GM19025 (cell line): ENCODE results near the gene IFRD2.

Experiments
- ATAC-seq: cut with Tn5 transposase; IDR thresholded peaks from one replicate; pipeline ENCODE4 v1.9.1; 2021; ENCODE audit warnings: mild to moderate bottlenecking, low read depth, moderate library complexity; ENCODE audit not compliant: unreplicated experiment

The IFRD2 gene

DNA sequence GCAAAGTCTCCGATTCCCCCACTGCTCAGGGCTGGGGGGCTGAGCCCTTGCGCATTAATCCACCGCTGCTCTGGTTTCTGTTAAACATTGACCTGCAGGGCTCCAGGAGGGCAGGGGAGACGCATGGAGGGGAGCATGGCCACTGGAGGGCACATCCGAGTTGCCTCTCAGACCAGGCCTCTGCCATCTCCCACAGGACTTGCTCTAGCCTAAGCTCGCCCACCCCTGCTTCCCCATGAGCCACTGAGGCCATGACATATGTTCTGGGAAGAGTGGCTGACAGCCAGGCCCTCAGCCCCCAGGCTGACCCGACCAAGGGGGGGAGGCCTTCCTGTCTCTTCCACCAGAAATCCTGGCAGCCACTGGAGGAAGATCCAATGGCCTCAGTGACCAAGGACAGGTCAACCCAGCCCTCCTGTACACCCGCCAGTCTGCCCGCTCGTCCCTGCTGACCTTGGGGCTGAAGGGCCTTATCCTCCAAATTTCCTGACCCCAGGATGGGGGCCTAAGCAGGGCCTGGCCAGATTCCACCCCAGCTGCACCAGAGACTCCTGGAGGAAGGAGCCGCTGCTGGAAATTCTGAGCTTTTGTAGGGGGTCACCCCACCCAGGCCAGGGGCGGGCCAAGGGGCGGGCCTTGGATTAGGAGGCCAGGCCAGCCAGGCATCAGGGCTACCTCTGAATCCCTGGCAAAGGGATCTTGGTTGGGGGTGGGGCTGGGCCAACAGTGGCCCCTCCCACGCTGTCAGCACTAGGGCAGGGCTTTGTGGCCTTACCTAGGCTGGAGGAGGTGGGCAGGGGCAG lies 11.0 kb upstream of the IFRD2 start, which contains the start of gene HYAL1:
TSS of gene HYAL1 (minus strand) at position 562 of the 803 bp plus-strand sequence. CDS start 618 bp downstream, outside the sequence.
- ATAC-seq, result no peak

DNA sequence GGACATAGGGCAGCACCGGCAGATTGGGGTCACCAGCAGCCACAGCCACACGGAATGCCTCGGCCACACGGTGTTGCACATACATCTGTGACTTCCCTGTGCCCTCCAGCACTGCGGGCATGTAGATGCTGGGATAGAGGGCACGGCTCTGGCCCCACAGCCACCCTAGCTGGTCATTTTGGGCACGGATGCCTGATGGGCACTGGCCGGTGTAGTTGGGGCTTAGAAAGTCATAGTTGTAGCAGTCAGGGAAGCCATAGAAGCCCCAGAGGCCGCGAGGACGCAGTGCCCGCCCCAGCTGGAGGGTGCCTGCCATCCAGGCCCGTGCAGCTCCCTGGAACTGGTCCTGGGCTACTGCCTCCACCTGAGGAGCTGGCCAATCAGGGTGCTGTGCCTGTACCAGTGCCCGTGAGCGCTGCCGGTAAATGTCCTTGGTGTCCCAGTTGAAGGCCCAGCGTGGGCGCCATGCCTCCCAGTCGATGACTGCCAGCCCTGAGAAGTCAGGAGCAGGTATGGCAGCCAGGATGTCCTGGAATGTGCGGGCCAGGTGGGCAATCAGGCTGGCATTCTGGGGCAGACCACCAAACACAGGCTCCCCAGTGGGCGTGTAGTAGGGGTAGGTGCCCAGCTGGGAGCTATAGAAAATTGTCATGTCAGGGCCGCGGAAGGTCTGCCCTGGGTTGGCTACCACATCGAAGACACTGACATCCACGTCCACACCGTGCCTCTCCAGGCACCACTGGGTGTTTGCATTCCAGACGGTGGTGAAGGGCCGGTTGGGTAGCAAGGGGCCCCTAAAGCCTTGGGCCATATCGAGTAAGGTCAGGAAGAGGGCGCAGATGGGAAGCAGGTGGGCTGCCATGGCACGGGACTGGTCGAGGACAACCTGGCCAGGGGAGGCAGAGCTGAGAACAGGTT lies 10.1 kb upstream of the IFRD2 start:
- ATAC-seq, result no peak

DNA sequence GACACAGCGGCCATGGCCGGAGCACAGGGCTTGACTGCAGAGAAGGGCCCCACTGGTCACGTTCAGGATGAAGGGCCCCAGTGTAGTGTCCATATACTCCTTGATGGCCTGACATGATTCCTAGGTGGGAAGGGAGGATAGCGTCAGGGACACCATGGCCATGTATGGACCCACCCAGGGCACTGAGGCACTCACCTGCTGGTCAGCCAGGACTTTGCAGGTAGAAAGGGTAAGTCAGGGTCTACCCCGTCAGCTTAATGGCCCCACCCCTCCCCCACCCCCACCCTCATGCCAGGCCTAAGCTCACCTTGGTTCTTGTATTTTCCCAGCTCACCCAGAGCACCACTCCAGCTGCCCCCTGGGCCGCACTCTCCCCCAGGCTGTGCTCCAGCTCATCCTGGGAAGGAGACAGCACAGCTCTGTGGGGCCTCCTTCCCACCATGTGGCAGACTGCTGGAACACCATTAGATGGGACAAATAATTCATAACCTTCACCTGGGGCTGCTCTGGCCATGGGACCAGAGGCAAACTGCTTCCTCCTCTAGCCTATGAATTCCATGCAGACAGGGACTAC lies 8.5 kb upstream of the IFRD2 start:
- ATAC-seq, result no peak

DNA sequence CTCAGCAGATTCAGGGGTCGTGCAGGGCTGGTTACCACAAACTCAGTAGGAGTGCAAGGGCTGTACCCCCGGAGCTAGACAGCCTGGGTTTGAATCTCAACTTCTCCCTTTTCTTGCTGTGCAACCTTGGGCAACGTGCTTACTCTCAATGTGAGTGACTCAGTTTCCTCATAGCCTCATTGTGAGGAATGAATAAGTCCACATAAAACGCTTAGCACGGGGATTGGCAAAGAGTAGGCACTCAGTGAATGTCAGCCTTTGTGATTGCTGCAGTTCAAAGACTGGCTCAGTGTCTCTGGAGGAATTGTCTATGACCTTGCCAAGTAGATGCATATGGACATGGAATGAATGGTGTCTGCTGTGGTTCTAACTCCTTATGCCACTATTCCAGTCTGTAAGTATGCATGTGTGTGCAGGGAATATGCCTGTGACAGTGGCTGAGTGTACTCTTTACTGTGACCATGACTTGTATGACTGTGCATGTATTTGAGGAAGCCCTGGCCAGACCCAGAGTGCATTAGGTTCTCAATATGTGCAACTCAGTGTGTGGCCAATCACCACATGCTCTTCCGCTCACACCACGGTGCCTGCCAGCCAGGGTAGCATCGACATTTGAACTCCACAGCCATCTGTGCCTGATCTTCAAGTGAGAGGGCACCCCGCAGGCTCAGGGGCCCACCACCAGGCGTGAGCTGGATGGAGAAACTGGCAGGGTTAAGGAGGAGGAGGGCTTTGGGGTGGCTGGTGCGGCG lies 7.9 kb upstream of the IFRD2 start:
- ATAC-seq, result no peak

DNA sequence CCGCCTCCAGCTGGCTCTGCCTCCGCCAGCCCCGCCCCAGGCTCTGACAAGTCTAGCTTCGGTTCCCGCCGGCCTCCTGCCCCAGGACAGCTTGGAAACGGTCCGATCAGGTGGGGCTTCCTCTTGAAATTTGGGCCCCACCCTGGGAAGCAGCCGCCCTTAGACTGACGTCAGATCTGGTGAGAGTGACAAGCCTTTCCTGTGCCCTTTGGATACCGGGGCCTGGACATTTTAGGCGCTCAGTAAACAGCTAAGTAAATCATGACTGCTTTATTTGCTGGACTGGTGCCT lies 7.4 kb upstream of the IFRD2 start:
- no peak for ATAC-seq

DNA sequence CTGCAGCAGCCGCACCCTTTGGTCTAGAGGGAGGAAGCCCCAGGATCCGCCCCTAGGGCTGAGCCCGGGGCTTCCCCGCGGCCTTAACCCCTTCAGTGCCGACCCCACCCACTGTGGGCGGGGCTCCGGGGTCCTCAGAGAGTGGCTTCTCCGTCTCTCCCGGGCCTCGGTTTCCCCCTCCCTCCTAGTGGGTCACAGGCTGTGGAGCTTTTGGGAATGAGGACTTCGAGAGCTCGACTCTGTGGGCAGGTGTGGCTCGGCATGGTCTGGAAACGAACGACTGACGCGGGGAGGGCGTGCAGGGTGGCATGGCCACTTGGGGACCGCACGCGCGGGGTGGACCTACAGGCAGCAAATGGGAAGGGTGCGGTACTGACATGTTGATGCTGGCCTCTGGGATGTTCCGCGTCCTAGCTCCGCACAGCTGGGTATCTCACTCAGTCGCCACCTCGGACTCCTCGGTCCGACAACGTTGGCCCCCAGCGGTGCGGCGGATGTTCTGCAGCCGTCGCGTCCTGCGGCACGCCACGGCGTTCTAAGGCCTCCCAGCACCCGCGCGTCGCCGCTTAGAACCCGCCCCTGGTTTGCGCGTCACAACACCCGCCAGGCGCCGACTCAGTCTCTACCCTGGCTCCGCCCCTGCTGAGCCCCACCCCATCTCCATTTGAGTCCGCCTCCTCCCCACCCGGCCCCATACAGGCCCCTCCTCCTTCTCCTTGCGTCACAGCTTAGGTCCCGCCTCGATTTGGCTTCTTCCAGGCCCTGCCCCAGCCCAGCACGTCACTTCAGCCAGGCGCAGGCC lies 6.8 kb upstream of the IFRD2 start, which contains the start of the genes HYAL3 and NAA80:
TSS of gene HYAL3 (minus strand) at position 570 of the 802 bp plus-strand sequence. CDS start 3,803 bp downstream, outside the sequence.
TSS of gene NAA80 (minus strand) at position 570 of the 802 bp plus-strand sequence. CDS start 1,942 bp downstream, outside the sequence.
- ATAC-seq, result peak; percentile 89

DNA sequence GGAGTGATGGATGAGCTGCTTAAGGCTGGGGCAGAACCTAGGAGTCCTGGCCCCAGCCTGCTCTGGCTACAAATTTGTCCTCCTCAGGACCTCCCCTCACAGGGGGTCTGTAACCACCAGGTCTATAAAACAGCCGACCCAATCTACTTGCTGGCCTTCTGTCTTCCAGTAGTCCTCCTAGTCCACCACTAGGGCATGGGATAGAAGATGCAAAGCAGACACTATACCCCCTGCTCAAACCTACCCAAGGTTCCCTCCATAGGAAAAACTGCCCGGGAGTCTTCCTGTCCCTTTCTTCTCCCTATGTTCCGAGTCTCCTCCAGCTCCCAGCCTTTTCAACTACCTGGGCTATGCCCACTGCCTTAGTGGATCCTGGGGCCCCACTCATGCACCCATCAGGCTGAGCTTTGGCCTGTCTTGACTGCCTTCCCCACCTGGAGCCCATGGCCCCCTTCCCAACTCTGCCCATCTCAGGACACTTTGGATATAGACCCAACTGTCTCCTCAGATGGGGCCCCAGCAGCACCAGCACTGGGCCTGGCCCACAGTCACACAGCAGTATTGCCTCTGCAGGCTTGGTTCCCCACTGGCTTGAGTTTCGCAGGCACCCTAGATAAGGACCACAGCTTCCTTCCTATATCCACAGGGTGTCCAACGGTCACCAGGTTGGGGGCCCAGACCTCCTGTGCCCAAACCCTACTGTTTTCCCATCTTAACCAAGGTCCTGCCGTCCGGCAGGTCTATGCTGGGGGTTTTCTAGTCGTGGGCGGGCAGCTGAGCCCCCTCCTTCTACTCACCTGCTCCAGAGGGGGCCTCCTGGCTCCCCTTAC lies 5.9 kb upstream of the IFRD2 start:
- no peak for ATAC-seq

DNA sequence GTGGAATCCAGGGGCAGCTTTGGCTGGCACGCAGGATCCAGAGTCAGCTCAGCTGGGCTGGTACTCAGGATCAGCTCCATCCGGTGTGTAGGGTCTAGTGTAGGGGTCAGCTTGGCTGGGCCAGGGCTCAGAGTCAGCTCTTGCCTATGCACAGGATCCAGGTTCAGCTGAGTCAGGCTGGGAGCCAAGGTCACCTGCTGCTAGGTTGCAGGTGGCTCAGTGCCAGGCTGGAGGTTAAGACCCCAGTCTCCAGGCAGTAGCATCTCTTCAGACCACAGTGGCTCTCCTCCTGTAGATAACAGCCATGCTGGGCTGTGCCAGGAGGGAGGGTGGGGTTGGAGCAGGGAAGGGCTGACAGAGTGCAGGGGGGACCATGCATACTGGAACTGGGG lies 5.2 kb upstream of the IFRD2 start:
- ATAC-seq, result no peak

DNA sequence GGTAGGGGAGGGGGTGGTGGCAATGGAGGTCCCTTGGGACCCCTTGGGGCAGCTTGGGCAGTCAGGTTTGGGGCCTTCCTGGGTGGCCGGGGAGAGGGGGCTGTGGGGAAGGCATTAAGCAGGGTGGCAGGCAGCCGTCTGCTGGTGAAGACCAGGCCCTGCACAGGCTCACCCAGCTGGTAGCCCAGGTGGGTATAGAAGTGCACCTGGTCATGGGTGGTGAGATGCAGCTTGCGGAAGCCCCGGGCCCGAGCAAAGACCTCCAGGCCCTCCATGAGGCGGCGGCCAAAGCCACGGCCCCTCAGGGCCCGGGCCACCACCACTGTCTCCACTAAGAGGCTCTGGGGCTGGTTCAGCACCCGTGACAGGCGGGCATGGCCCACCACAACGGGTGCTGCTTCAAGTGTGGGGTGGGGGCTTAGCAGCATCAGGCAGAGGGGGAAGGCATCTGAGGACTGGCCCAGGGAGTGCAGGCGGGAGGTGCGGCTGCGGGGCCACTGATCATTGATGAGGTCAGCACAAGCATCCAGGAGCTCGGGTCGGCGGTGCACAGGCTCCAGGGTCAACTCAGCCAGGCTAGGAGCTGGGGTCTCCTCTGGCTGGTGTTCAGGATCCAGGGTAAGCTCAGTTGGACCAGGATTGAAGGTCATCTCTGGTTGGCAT lies 4.6 kb upstream of the IFRD2 start:
- no peak for ATAC-seq

DNA sequence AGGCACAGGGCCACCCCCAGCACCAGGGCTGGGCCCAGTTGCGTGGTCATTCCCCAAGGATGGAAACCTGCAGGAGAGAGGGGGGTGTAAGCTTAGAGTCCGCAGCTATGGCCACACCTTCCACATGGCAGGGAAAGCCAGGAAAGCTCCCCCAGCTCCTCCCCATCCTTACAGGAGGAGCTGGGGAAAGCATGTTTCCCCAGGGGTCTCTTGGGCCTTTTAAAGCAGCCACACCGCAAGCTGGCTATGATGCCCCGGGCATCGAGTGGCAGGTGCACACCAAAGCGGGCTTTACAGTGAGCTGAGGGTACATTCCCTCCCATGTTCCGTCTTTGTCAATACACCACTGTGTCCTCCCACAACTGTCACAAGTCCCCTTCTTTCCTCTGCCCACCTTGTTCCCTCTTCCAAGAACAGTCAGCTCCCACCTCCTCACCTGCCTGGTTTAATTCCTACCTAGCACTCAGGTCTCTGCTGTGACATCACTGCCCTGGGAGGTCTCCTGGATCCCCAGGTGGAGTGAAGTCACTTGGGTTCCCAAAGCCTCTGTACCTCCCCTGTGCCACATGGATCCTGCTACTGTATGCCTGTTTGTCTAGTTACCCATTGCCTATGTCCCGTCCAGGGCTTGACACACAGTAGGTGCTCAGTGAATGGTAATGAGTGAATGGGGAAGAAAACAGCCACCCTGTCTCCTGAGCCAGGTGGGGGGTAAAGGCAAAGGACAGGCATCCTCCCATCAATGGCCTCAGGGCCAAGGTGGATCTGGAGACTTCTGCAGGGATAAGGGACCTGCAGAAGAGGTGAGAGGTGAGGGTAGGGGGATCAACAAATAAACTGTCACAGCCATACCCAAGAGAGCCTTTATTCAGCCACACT lies 3.6 kb upstream of the IFRD2 start:
- no peak for ATAC-seq

DNA sequence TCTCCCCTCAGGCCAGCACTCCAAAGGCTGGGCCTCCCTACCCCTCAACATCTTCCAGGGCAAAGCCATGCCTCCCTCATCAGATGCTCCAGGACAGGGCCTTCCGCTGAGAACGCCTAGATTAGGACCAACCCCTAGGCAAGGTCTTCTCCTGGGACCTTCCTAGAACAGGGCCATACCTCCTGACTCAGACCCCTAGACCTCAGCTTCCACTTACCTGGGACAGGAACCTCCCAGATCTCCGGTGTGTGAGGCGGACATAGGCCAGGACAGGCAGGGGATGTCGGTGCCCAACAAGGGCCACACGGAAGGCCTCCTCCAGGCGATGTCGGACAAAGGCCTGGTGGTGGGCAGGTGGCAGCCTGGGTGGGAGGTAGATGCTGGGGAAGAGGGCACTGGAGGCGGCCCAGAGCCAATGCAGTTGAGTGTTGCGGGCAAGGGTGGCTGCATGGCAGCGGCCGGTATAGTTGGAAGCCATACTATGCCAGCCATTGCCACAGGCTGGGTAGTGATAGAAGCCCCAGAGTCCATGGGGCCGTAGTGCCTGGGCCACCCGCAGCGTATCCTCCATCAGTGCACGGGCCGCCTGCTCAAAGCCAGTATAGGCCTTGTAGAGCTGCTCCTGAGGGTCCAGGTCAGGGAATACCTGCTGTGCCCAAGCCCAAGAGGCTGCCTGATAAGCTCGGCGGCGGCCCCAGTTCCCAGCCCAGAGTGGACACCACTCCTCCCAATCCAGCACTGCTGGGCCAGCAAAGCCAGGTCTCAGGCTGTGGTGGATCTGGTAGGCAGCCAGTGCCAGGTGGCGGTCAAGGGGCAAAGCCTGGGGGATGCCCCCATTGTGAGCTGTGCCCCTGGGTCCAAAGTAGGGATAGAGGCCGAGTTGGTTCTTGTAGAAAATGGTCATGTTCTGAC lies 2.5 kb upstream of the IFRD2 start:
- no peak for ATAC-seq

DNA sequence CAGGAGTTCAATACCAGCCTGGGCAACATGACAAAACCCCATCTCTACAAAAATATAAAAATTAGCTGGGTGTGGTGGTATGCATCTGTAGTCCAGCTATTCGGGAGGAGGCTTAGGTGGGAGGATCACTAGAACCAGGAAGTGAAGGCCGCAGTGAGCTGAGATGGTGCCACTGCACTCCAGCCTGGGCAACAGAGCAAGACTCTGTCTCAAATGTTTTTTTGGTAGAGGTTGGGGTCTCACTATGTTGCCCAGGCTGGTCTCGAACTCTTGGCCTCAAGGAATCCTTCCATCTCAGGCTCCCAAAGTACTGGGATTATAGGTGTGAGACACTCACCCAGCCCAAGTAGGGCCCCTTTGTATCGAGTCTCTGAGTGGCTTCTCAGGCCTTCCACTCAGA lies 1.9 kb upstream of the IFRD2 start:
- no peak for ATAC-seq

DNA sequence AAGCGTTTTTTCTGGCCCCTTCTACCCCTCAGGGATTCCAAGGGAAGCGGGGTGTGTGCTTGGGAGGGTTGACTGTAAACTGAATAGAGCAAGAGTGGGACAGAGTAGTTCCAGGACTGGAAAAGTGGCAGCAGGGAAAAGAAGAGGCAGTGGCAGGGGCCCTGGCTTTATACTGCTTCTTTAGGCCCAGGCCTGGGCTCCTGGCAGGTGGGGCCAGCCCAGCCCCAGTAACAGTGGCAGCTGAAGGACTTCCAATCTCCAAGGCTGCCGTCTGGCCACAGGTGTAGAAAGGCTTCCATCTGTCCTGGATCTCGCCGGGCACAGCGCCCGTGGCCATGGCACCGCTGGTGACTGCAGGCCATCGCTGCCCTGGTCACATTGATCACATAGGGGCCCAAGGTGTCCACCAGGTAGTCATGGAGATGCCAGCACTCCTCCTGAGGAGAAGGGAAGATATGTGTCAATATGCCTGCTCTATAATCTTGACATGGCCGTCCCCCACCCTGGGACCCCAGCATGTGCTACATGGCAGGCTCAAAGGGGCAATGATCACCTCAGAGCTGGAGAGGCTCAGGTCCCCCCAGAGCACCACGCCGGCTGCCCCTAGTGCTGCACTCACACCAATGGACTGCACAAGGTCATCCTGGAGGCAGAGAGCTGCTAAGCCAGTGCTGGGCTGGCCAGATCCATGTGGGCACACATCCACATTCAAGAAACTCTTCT lies 1.0 kb upstream of the IFRD2 start:
- ATAC-seq, result no peak

DNA sequence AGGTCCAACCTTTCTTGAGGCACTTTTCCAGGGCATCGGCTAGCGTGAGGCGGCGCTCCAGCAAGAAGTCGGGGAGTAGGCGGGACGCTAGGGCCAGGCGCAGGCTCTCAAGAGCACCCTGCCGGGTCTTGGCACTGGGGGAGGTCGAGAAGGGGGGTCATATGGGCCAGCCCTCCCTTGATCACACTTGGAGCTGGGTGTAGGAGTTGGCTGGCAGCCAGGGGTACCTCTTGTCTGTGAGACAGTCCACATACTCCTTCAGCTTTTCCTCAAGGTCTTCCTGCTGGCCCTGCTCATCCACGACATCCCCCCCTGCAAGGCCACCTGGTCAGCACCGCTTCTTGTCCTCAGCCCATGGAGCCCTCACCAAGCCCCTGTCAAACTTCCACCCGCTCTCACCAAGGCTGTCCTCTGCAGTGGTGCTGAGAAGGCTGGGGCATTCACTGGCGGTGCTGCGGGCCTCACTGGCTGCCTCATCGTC lies 2.0 kb downstream of the IFRD2 start:
- ATAC-seq, result no peak

DNA sequence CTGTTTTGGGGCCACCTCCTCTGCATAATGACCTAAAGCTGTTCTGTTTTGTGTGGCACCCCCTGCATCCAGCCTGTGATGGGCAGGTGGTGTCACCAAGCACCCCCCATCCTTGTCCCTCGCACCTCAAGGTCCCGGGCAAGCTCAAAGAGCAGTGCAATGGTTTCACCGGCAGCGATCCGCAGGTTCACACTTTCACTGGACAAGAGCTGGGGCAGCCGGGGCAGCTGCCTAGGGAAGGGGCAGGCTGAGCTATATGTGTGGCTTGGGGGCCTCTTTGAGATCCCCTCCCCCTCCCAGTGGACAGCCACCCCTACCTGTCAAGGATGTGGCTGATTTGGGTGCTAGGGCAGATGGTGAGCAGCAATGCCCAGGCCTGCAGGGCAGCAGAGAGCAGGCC lies 3.1 kb downstream of the IFRD2 start:
- no peak for ATAC-seq
